Calu3 (cell line): Measurements from ENCODE around the gene CNTN5. TPM values are rescaled to one million over a fixed set of nuclear protein-coding genes. Genes with fewer than 3 reads are reported as not detected.

Experiments
- BruUV-seq: library from RNA; stranded (reverse); fragments of 400-500 nt; replicated peaks from 2 replicates; lab custom pipeline; 2021; lab: Mats Ljungman, UMichigan
- CTCF ChIA-PET: fragments of 300-600 bp; sonication (Branson Sonifier 250); formaldehyde crosslinking; loops from one replicate; lab custom pipeline; 2022; ENCODE audit warnings: antibody characterized with exemption; lab: Charles Lee
- DNase-seq: peaks from one replicate; pipeline ENCODE4 v3.0.0; 2022
- H3K27ac Mint-ChIP-seq: one replicate; pipeline ENCODE4 v1.8.0; 2022; ENCODE audit warnings: mixed read lengths; ENCODE audit not compliant: unreplicated experiment
- H3K27me3 Mint-ChIP-seq: one replicate; pipeline ENCODE4 v1.8.0; 2022; ENCODE audit warnings: mixed read lengths; ENCODE audit not compliant: unreplicated experiment
- H3K36me3 Mint-ChIP-seq: one replicate; pipeline ENCODE4 v1.8.0; 2022; ENCODE audit warnings: mild to moderate bottlenecking, moderate library complexity, mixed read lengths; ENCODE audit not compliant: insufficient read depth, unreplicated experiment
- H3K4me1 Mint-ChIP-seq: one replicate; pipeline ENCODE4 v1.8.0; 2022; ENCODE audit warnings: mild to moderate bottlenecking, low read depth, mixed read lengths; ENCODE audit not compliant: unreplicated experiment
- H3K4me3 Mint-ChIP-seq: one replicate; pipeline ENCODE4 v1.8.0; 2022; ENCODE audit warnings: mild to moderate bottlenecking, low read depth, moderate library complexity, mixed read lengths; ENCODE audit not compliant: unreplicated experiment
- H3K9me3 Mint-ChIP-seq: one replicate; pipeline ENCODE4 v1.8.0; 2022; ENCODE audit warnings: low read depth, mixed read lengths; ENCODE audit not compliant: unreplicated experiment
- CTCF ChIP-seq: fragments of 200-600 bp; IDR thresholded peaks from one replicate; pipeline ENCODE4 v1.8.0; 2022; ENCODE audit warnings: antibody characterized with exemption; ENCODE audit not compliant: unreplicated experiment
- intact Hi-C: fragments of 100-400 bp; cut with micrococcal nuclease; formaldehyde crosslinking; loops from one replicate; pipeline ENCODE4 v1.10.0; 2022; ENCODE audit not compliant: unreplicated experiment
- total RNA-seq: library from RNA; stranded (reverse); gene quantifications from 2 replicates; pipeline ENCODE4 v1.2.3, GENCODE V29; 2022

CNTN5 gene
- total RNA-seq, 1 experiment from 2014 or later, result not detected

- Mint-ChIP-seq H3K27me3 (no peaks in the 10 kb centered on the region), H3K4me1 (no peaks in the 10 kb centered on the region), H3K4me3 (no peak overlapping the region), H3K9me3 (no peaks in the 10 kb centered on the region), H3K27ac (no peak overlapping the region), H3K36me3 (no peaks in the 10 kb centered on the region)
- TF ChIP-seq CTCF, result no peak
- CTCF ChIA-PET, result no interaction called here
- intact Hi-C loops, result no loop called here
- BruUV-seq, result no TSS peak
- DNase-seq, result no peak
These were observed 305.1 kb downstream of the CNTN5 start for GRCh38 chr11:99325847-99326246.

- no peaks in the 10 kb centered on the region for H3K36me3 Mint-ChIP-seq
- CTCF ChIA-PET, result interaction anchor here (0.6 kb wide), 1 partner anchor 9 kb away, joined by 4 read pairs; no protein-coding TSS in a partner anchor
- DNase-seq, result no peak
- TF ChIP-seq CTCF, result no peak
- no peak overlapping the region for H3K4me3 Mint-ChIP-seq
- H3K27me3 Mint-ChIP-seq, result no peaks in the 10 kb centered on the region
- H3K27ac Mint-ChIP-seq, result no peak overlapping the region
- intact Hi-C loops, result no loop called here
- no TSS peak for BruUV-seq
- no peaks in the 10 kb centered on the region for H3K4me1 Mint-ChIP-seq
- no peaks in the 10 kb centered on the region for H3K9me3 Mint-ChIP-seq
These were observed 306.3 kb downstream of the CNTN5 start for GRCh38 chr11:99327066-99327465.

- intact Hi-C loops, result no loop called here
These were observed 306.8 kb downstream of the CNTN5 start for GRCh38 chr11:99327527-99327926.

GRCh38 chr11:99333621-99334020 lies 312.9 kb downstream of the CNTN5 start:
- Mint-ChIP-seq H3K27ac (no peak overlapping the region), H3K9me3 (no peaks in the 10 kb centered on the region), H3K27me3 (no peaks in the 10 kb centered on the region), H3K4me3 (no peak overlapping the region), H3K36me3 (no peaks in the 10 kb centered on the region), H3K4me1 (no peaks in the 10 kb centered on the region)
- intact Hi-C loops, result no loop called here
- no TSS peak for BruUV-seq
- CTCF ChIA-PET, result no interaction called here
- TF ChIP-seq CTCF, result no peak
- no peak for DNase-seq

More at GRCh38 chr11:99327527-99327926, 306.8 kb downstream of the CNTN5 start:
- no peak overlapping the region for H3K4me3 Mint-ChIP-seq
- BruUV-seq, result no TSS peak
- H3K27ac Mint-ChIP-seq, result no peak overlapping the region
- H3K4me1 Mint-ChIP-seq, result no peaks in the 10 kb centered on the region
- H3K9me3 Mint-ChIP-seq, result no peaks in the 10 kb centered on the region
- no peak for TF ChIP-seq CTCF
- no peaks in the 10 kb centered on the region for H3K36me3 Mint-ChIP-seq
- CTCF ChIA-PET, result interaction anchor here (0.6 kb wide), 1 partner anchor 9 kb away, joined by 4 read pairs; no protein-coding TSS in a partner anchor
- H3K27me3 Mint-ChIP-seq, result no peaks in the 10 kb centered on the region
- no peak for DNase-seq
